HCT116 (cell line): Measurements from ENCODE around the gene LPAR3. TPM values are rescaled to one million over a fixed set of nuclear protein-coding genes. Genes with fewer than 3 reads are reported as not detected.

Experiments used
- ATAC-seq: fragments of 200-7000 bp; cut with Tn5 transposase; 2 replicates; pipeline ENCODE4 v1.9.1; 2020; ENCODE audit warnings: mild to moderate bottlenecking, moderate library complexity
- BruUV-seq: library from RNA; stranded (reverse); fragments of 400-500 nt; replicated peaks from 2 replicates; lab custom pipeline; 2021; lab: Mats Ljungman, UMichigan
- CTCF ChIA-PET: fragments of 300-600 bp; sonication (Branson Sonifier 250); formaldehyde crosslinking; loops from one replicate; lab custom pipeline; 2021; ENCODE audit warnings: antibody characterized with exemption; lab: Charles Lee
- POLR2A ChIA-PET: fragments of 300-600, 350-600 bp; sonication (Branson Sonifier 250); formaldehyde crosslinking; loops from one replicate; lab custom pipeline; 2021; ENCODE audit warnings: antibody characterized with exemption; lab: Charles Lee
- RAD21 ChIA-PET, 2 experiments: fragments of 300-600 bp; sonication (Branson Sonifier 250); formaldehyde crosslinking; loops; one replicate each; lab custom pipeline; 2023; ENCODE audit warnings: low total read pairs in 2 of 2; ENCODE audit not compliant: uncharacterized antibody in 2 of 2, unreplicated experiment in 2 of 2, low non-redundant PET in 1 of 2; lab: Charles Lee
- DNase-seq: peaks from one replicate; pipeline ENCODE4 v3.0.0-alpha.2; 2010; ENCODE audit warnings: low read depth, low spot score
- H2AFZ ChIP-seq: fragments of 200-600 bp; shearing (Covaris generic), sonication (generic); 2 replicates; pipeline ENCODE4 v1.6.1; 2017; ENCODE audit warnings: low read depth, mixed run types, mixed read lengths, antibody characterized with exemption, low read length; ENCODE audit not compliant: poor library complexity, severe bottlenecking
- H3K27ac ChIP-seq: 2 replicates; pipeline ENCODE4 v1.5.1; 2012; ENCODE audit warnings: low read depth, low read length
- H3K27me3 ChIP-seq: fragments of 200-600 bp; sonication (generic); 2 replicates; pipeline ENCODE4 v1.6.1; 2016; ENCODE audit warnings: mixed run types, low read length, mixed read lengths; ENCODE audit not compliant: insufficient read depth
- H3K36me3 ChIP-seq, 2 experiments: fragments of 200-500 bp in 1 of 2; fragments of 200-600 bp in 1 of 2; sonication (Bioruptor generic) in 1 of 2; sonication (generic) in 1 of 2; 2 replicates each; pipeline versions ENCODE4 v1.5.1 to v1.6.1; 2014 to 2016; ENCODE audit warnings: low read length in 2 of 2, inconsistent platforms in 1 of 2, mixed read lengths in 1 of 2, mixed run types in 1 of 2; ENCODE audit not compliant: insufficient read depth in 2 of 2, control insufficient read depth in 1 of 2
- H3K4me1 ChIP-seq, 2 experiments: fragments of 200-600 bp in 1 of 2; sonication (generic) in 1 of 2; 2 replicates each; pipeline versions ENCODE4 v1.5.1 to v1.6.1; 2012 to 2017; ENCODE audit warnings: low read length in 2 of 2, inconsistent platforms in 1 of 2, mild to moderate bottlenecking in 1 of 2, mixed read lengths in 1 of 2, mixed run types in 1 of 2, moderate library complexity in 1 of 2; ENCODE audit not compliant: insufficient read depth in 2 of 2, control insufficient read depth in 1 of 2
- H3K4me2 ChIP-seq: fragments of 200-600 bp; sonication (generic); 2 replicates; pipeline ENCODE4 v1.6.1; 2017; ENCODE audit warnings: mixed run types, low read length, mixed read lengths
- H3K4me3 ChIP-seq, 2 experiments: fragments of 200-600 bp in 1 of 2; sonication (generic) in 1 of 2; replicated peaks in 1 of 2; 2 replicates each; pipeline ENCODE4 v1.5.1; 2011 to 2016; ENCODE audit warnings: low read length in 2 of 2, control low read depth in 1 of 2, low read depth in 1 of 2, mild to moderate bottlenecking in 1 of 2, mixed read lengths in 1 of 2, mixed run types in 1 of 2
- H3K79me2 ChIP-seq: fragments of 200-600 bp; sonication (generic); 2 replicates; pipeline ENCODE4 v1.6.1; 2017; ENCODE audit warnings: mild to moderate bottlenecking, mixed run types, low read length, moderate library complexity, mixed read lengths; ENCODE audit not compliant: insufficient read depth
- H3K9ac ChIP-seq: fragments of 200-600 bp; sonication (generic); 2 replicates; pipeline ENCODE4 v1.6.1; 2016; ENCODE audit warnings: low read length, mixed read lengths
- H3K9me2 ChIP-seq: fragments of 200-600 bp; sonication (generic), shearing (Covaris generic); 2 replicates; pipeline ENCODE4 v1.6.1; 2017; ENCODE audit warnings: mixed run types, mild to moderate bottlenecking, moderate library complexity; ENCODE audit not compliant: insufficient read depth
- H3K9me3 ChIP-seq, 2 experiments: fragments of 200-500 bp in 1 of 2; fragments of 200-600 bp in 1 of 2; sonication (Bioruptor generic) in 1 of 2; sonication (generic) in 1 of 2; 2 replicates each; pipeline ENCODE4 v1.6.1; 2014 to 2017; ENCODE audit warnings: low read length in 2 of 2, mixed read lengths in 2 of 2, inconsistent platforms in 1 of 2, low read depth in 1 of 2, mild to moderate bottlenecking in 1 of 2, mixed run types in 1 of 2, moderate library complexity in 1 of 2; ENCODE audit not compliant: control insufficient read depth in 1 of 2, insufficient read depth in 1 of 2
- H4K20me1 ChIP-seq: fragments of 200-600 bp; sonication (generic), shearing (Covaris generic); 2 replicates; pipeline ENCODE4 v1.6.1; 2017; ENCODE audit warnings: mixed run types, mild to moderate bottlenecking, moderate library complexity; ENCODE audit not compliant: insufficient read depth
- CEBPB ChIP-seq: IDR thresholded peaks from 2 replicates; pipeline ENCODE4 v1.6.1; 2012; ENCODE audit warnings: low read depth
- EZH2 ChIP-seq: fragments of 200-600 bp; sonication (generic); IDR thresholded peaks from 2 replicates; pipeline ENCODE4 v1.6.1; 2017; ENCODE audit warnings: antibody characterized with exemption, mixed run types
- FOSL1 ChIP-seq: IDR thresholded peaks from 2 replicates; pipeline ENCODE4 v1.6.1; 2012; ENCODE audit warnings: low read depth
- JUND ChIP-seq: IDR thresholded peaks from 2 replicates; pipeline ENCODE4 v1.6.1; 2012
- SP1 ChIP-seq: IDR thresholded peaks from 2 replicates; pipeline ENCODE4 v1.6.1; 2012; ENCODE audit warnings: low read depth
- SRF ChIP-seq: IDR thresholded peaks from 2 replicates; pipeline ENCODE4 v1.6.1; 2012; ENCODE audit warnings: low read depth
- TCF7L2 ChIP-seq: IDR thresholded peaks from 2 replicates; pipeline ENCODE4 v1.7.0; 2011; ENCODE audit warnings: borderline replicate concordance, inconsistent platforms; ENCODE audit not compliant: insufficient read depth, insufficient read length; ENCODE audit errors: extremely low read depth
- intact Hi-C: fragments of 100-400 bp; cut with micrococcal nuclease; formaldehyde crosslinking; loops from 2 replicates; pipeline ENCODE4 v1.10.0; 2022
- total RNA-seq: library from RNA; stranded (reverse); gene quantifications from one replicate; pipeline ENCODE4 v1.2.1, GENCODE V29; 2021; ENCODE audit not compliant: unreplicated experiment
- TF ChIP-seq, protein P1 (sequence below), 3 experiments: fragments of 200-600 bp in 1 of 3; sonication (generic) in 1 of 3; IDR thresholded peaks in 2 of 3; conservative IDR thresholded peaks in 1 of 3; 2 replicates each; pipeline ENCODE4 v1.5.1; 2012 to 2017; ENCODE audit warnings: low read depth in 2 of 3, low read length in 2 of 3, antibody characterized with exemption in 1 of 3, borderline replicate concordance in 1 of 3, control low read depth in 1 of 3, mild to moderate bottlenecking in 1 of 3, mixed read lengths in 1 of 3, mixed run types in 1 of 3, moderate library complexity in 1 of 3; ENCODE audit not compliant: insufficient read depth in 1 of 3

Gene LPAR3
- total RNA-seq, 1 experiment from 2014 or later: 27.2 TPM

DNA sequence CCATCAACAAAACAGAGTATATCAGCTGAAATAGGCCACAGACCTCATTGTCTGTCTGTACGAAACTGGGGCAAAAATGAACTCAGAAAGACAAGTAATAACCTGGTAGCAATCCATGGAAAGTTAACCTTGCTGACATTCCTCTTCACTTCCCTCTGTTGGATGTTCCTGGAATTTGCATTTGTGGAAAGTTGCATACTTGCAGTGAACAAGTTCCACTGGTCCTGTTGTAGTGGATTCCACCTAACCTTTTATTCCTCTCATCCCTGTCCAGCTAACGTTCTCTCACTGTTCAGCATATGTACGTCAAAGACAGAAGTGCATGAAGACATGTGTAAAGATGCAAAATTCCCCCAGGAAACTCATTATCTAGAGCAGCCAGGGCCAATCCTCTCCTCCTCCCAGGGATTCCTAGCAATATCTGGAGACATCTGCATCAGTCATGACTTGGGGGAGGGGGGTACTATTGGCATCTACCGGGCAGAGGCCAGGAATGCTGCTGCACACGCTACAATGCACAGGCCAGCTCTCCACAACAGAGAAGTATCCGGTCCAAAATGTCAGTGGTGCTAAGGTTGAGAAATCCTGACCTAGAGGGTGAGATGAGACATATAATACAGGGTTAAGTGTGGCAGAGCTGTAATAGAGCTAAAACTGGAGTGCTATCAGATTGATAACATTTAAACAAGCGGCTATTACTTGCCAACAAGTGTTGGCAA is 8.2 kb downstream of the LPAR3 start:
- Histone ChIP-seq H3K79me2 (peaks cover 62% of the 10 kb centered on the region), H3K36me3 (peaks cover 2 to 15% of the 10 kb centered on the region in 2 experiments; a peak in 3 of 4 replicates), H3K4me1 (peaks cover 0 to 9% of the 10 kb centered on the region in 2 experiments; a peak in 1 of 4 replicates), H3K27ac (no peak overlapping the region), H3K9me2 (no peaks in the 10 kb centered on the region), H3K4me2 (no peak overlapping the region), H3K9me3 (no peaks in the 10 kb centered on the region), H3K27me3 (no peaks in the 10 kb centered on the region), H4K20me1 (no peaks in the 10 kb centered on the region), H2AFZ (no peak overlapping the region), H3K9ac (no peak overlapping the region), H3K4me3 (no peak overlapping the region)
- no peak for TF ChIP-seq SRF
- TF ChIP-seq, protein P1, sequence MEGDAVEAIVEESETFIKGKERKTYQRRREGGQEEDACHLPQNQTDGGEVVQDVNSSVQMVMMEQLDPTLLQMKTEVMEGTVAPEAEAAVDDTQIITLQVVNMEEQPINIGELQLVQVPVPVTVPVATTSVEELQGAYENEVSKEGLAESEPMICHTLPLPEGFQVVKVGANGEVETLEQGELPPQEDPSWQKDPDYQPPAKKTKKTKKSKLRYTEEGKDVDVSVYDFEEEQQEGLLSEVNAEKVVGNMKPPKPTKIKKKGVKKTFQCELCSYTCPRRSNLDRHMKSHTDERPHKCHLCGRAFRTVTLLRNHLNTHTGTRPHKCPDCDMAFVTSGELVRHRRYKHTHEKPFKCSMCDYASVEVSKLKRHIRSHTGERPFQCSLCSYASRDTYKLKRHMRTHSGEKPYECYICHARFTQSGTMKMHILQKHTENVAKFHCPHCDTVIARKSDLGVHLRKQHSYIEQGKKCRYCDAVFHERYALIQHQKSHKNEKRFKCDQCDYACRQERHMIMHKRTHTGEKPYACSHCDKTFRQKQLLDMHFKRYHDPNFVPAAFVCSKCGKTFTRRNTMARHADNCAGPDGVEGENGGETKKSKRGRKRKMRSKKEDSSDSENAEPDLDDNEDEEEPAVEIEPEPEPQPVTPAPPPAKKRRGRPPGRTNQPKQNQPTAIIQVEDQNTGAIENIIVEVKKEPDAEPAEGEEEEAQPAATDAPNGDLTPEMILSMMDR (IDR thresholded peaks at IDR 0.05 in 2 of 3, conservative IDR thresholded peaks at IDR 0.05 in 1 of 3; ENCODE audit: borderline replicate concordance in 1 of 3, insufficient read depth in 1 of 3, low read depth in 2 of 3, low read length in 2 of 3): 0 out of 6 replicates have a peak, but pooled peaks of 1 of the 3 experiments have one; percentile 6
- ChIA-PET CTCF (no interaction called here), RAD21 (no interaction called here), POLR2A (no interaction called here)
- no peak for DNase-seq
- no peak for ATAC-seq
- intact Hi-C loops: no loop called here
- BruUV-seq: no TSS peak

DNA sequence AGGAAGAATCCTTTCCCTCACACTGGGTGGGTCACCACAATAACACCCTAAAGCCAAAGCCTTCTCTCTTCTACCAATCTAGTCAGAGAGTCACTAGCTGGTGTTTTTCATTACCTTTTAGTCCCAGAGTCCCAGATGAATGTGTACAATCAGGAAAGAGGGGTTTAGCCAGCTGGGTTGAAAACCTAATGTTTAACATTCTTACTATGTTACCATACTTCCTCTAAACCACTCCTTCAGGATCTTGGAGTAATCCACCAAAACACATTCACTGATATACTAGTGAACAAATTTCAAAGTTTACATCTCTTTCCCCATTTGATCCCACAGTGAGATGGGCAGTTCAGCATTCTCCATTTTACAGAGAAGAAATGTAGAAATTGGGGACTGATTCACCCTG is 9.7 kb downstream of the LPAR3 start:
- H3K9me2 ChIP-seq: no peaks in the 10 kb centered on the region
- CTCF ChIA-PET: no interaction called here
- H3K27me3 ChIP-seq: no peaks in the 10 kb centered on the region
- TF ChIP-seq EZH2: no peak
- no peak for TF ChIP-seq FOSL1
- TF ChIP-seq CEBPB: no peak
- TF ChIP-seq JUND: no peak
- no peak for TF ChIP-seq TCF7L2
- TF ChIP-seq SP1: no peak
- no peak overlapping the region for H3K4me2 ChIP-seq
- BruUV-seq: no TSS peak
- H3K4me3 ChIP-seq: no peak overlapping the region
- H3K36me3 ChIP-seq: peaks cover 2 to 11% of the 10 kb centered on the region in 2 experiments; a peak in 3 of 4 replicates
- DNase-seq (no peak), ATAC-seq (no peak)
- H3K79me2 ChIP-seq: peaks cover 55% of the 10 kb centered on the region
- H3K4me1 ChIP-seq: no peaks in the 10 kb centered on the region
- no peaks in the 10 kb centered on the region for H4K20me1 ChIP-seq
- intact Hi-C loops: no loop called here
- POLR2A ChIA-PET: no interaction called here
- no peaks in the 10 kb centered on the region for H3K9me3 ChIP-seq
- no peak overlapping the region for H2AFZ ChIP-seq
- no peak overlapping the region for H3K27ac ChIP-seq
- RAD21 ChIA-PET: no interaction called here
- H3K9ac ChIP-seq: no peak overlapping the region
